GM12878 (cell line): ENCODE measurements around the gene RIPOR3. TPM values are rescaled to one million over a fixed set of nuclear protein-coding genes. Genes with fewer than 3 reads are reported as not detected.

Source experiments
- ATAC-seq: fragments of 200-7000 bp; cut with Tn5 transposase; 3 replicates; pipeline ENCODE4 v1.9.1; 2020; ENCODE audit warnings: mild to moderate bottlenecking, moderate library complexity
- BruUV-seq: library from RNA; stranded (reverse); fragments of 400-500 nt; replicated peaks from 2 replicates; lab custom pipeline; 2021; lab: Mats Ljungman, UMichigan
- CTCF ChIA-PET: fragments of 300-600 bp; sonication (Branson Sonifier 250); formaldehyde crosslinking; extraction: SDS; loops from one replicate; lab custom pipeline; 2021; ENCODE audit warnings: inconsistent platforms; lab: Yijun Ruan, JAX
- POLR2A ChIA-PET: fragments of 350-600 bp; formaldehyde crosslinking; extraction: SDS; loops from one replicate; lab custom pipeline; 2021; ENCODE audit warnings: inconsistent platforms; lab: Charles Lee
- RAD21 ChIA-PET: fragments of 300-600 bp; sonication (Branson Sonifier 250); formaldehyde crosslinking; loops from one replicate; lab custom pipeline; 2023; ENCODE audit warnings: antibody characterized with exemption; ENCODE audit not compliant: unreplicated experiment; lab: Charles Lee
- SMC1A ChIA-PET: fragments of 300-600 bp; sonication (Branson Sonifier 250); formaldehyde crosslinking; loops from one replicate; lab custom pipeline; 2023; ENCODE audit not compliant: unreplicated experiment, uncharacterized antibody; lab: Charles Lee
- DNase-seq: peaks from one replicate; pipeline ENCODE4 v3.0.0-alpha.2; 2011; ENCODE audit warnings: low read depth, low spot score
- FAIRE-seq: peaks from 3 replicates; lab custom pipeline; 2011; peaks lifted over from hg19 to GRCh38; lab: Jason Lieb, UNC
- H2AFZ ChIP-seq: 2 replicates; pipeline ENCODE4 v1.6.0; 2011; ENCODE audit warnings: low read depth, low read length, control low read depth; ENCODE audit not compliant: control insufficient read depth
- H3K27ac ChIP-seq: 2 replicates; pipeline ENCODE4 v1.5.1; 2011; ENCODE audit warnings: control low read depth; ENCODE audit not compliant: control insufficient read depth, insufficient read depth
- H3K27me3 ChIP-seq, 2 experiments: replicated peaks in 1 of 2; 2 replicates each; pipeline versions ENCODE4 v1.6.0 to v1.6.1; 2011; ENCODE audit warnings: low read length in 1 of 2; ENCODE audit not compliant: control insufficient read depth in 2 of 2, insufficient read depth in 2 of 2
- H3K36me3 ChIP-seq, 2 experiments: 2 replicates each; pipeline ENCODE4 v1.5.1; 2011; ENCODE audit warnings: low read length in 1 of 2; ENCODE audit not compliant: control insufficient read depth in 2 of 2, insufficient read depth in 2 of 2
- H3K4me1 ChIP-seq: 2 replicates; pipeline ENCODE4 v1.6.1; 2011; ENCODE audit warnings: mild to moderate bottlenecking, low read length, moderate library complexity, mixed read lengths; ENCODE audit not compliant: control insufficient read depth, insufficient read depth
- H3K4me2 ChIP-seq: 2 replicates; pipeline ENCODE4 v1.6.0; 2011; ENCODE audit warnings: control low read depth; ENCODE audit not compliant: control insufficient read depth, insufficient read depth
- H3K4me3 ChIP-seq: fragments of 200-600 bp; sonication (generic); 2 replicates; pipeline ENCODE4 v1.5.1; 2016
- H3K79me2 ChIP-seq: 2 replicates; pipeline ENCODE4 v1.6.0; 2011; ENCODE audit warnings: low read length; ENCODE audit not compliant: control insufficient read depth, insufficient read depth
- H3K9ac ChIP-seq: 2 replicates; pipeline ENCODE4 v1.8.0; 2011; ENCODE audit warnings: low read length, control low read depth, mixed read lengths; ENCODE audit not compliant: control insufficient read depth, insufficient read depth
- H3K9me3 ChIP-seq: replicated peaks from 3 replicates; pipeline ENCODE4 v1.5.1; 2011; ENCODE audit warnings: mild to moderate bottlenecking, low read length; ENCODE audit not compliant: control insufficient read depth, insufficient read depth
- H4K20me1 ChIP-seq: 2 replicates; pipeline ENCODE4 v1.6.0; 2011; ENCODE audit not compliant: control insufficient read depth, insufficient read depth
- ATF2 ChIP-seq: IDR thresholded peaks from 2 replicates; pipeline ENCODE4 v1.6.1; 2012; ENCODE audit warnings: low read length, inconsistent platforms
- ATF7 ChIP-seq: fragments of 450-650 bp; IDR thresholded peaks from 2 replicates; pipeline ENCODE4 v1.6.1; 2016; ENCODE audit warnings: low read depth, mild to moderate bottlenecking
- CHD4 ChIP-seq: fragments of 200-600 bp; sonication (generic); IDR thresholded peaks from 2 replicates; pipeline ENCODE4 v1.6.1; 2016; ENCODE audit warnings: mild to moderate bottlenecking
- EGR1 ChIP-seq, 2 experiments: IDR thresholded peaks; 1 replicate in 1 of 2; 2 replicates in 1 of 2; pipeline ENCODE4 v1.6.1; 2011 to 2012; ENCODE audit warnings: low read depth in 2 of 2, low read length in 2 of 2, borderline replicate concordance in 1 of 2, mild to moderate bottlenecking in 1 of 2, moderate library complexity in 1 of 2
- EP300 ChIP-seq, 2 experiments: fragments of 150-350 bp in 1 of 2; IDR thresholded peaks; 2 replicates each; pipeline ENCODE4 v1.6.1; 2011 to 2012; ENCODE audit warnings: low read depth in 2 of 2, low read length in 2 of 2, borderline replicate concordance in 1 of 2, improper control_type of control experiment in 1 of 2, inconsistent platforms in 1 of 2; ENCODE audit not compliant: control insufficient read depth in 1 of 2
- ETV6 ChIP-seq, 2 experiments: fragments of 450-650 bp in 1 of 2; IDR thresholded peaks in 1 of 2; conservative IDR thresholded peaks in 1 of 2; 2 replicates each; pipeline ENCODE4 v1.6.1; 2014; ENCODE audit warnings: antibody characterized with exemption in 1 of 2, borderline replicate concordance in 1 of 2, low read depth in 1 of 2, mild to moderate bottlenecking in 1 of 2, moderate library complexity in 1 of 2
- IKZF2 ChIP-seq, 2 experiments: fragments of 450-650 bp; IDR thresholded peaks; 2 replicates each; pipeline ENCODE4 v1.6.1; 2017; ENCODE audit warnings: mild to moderate bottlenecking in 2 of 2, moderate library complexity in 2 of 2
- JUNB ChIP-seq: IDR thresholded peaks from 2 replicates; pipeline ENCODE4 v1.6.1; 2016; ENCODE audit warnings: antibody characterized with exemption, mild to moderate bottlenecking
- NFYB ChIP-seq: IDR thresholded peaks from 2 replicates; pipeline ENCODE4 v1.6.1; 2011; ENCODE audit warnings: low read depth, mild to moderate bottlenecking, low read length, improper control_type of control experiment, moderate library complexity; ENCODE audit not compliant: insufficient read depth
- NR2F1 ChIP-seq: fragments of 450-650 bp; conservative IDR thresholded peaks from 2 replicates; pipeline ENCODE4 v1.6.1; 2017; ENCODE audit warnings: mild to moderate bottlenecking
- NRF1 ChIP-seq: conservative IDR thresholded peaks from 2 replicates; pipeline ENCODE4 v1.6.1; 2011; ENCODE audit warnings: mild to moderate bottlenecking, low read depth, low read length, improper control_type of control experiment
- PAX5 ChIP-seq: IDR thresholded peaks from 2 replicates; pipeline ENCODE4 v1.6.1; 2011; ENCODE audit warnings: low read depth, low read length, borderline replicate concordance
- PKNOX1 ChIP-seq: fragments of 450-650 bp; IDR thresholded peaks from 2 replicates; pipeline ENCODE4 v1.6.1; 2016; ENCODE audit warnings: mild to moderate bottlenecking
- RAD51 ChIP-seq: fragments of 450-650 bp; IDR thresholded peaks from 2 replicates; pipeline ENCODE4 v1.6.1; 2016; ENCODE audit warnings: moderate library complexity, mild to moderate bottlenecking, inconsistent platforms
- RFX5 ChIP-seq: IDR thresholded peaks from 2 replicates; pipeline ENCODE4 v1.6.1; 2011; ENCODE audit warnings: low read depth, low read length, improper control_type of control experiment
- SIX5 ChIP-seq: IDR thresholded peaks from 2 replicates; pipeline ENCODE4 v1.6.1; 2011; ENCODE audit warnings: mild to moderate bottlenecking, low read depth, low read length, moderate library complexity; ENCODE audit not compliant: severe bottlenecking
- SMAD5 ChIP-seq: IDR thresholded peaks from 2 replicates; pipeline ENCODE4 v1.6.1; 2016; ENCODE audit warnings: antibody characterized with exemption, low read depth
- SUPT20H ChIP-seq: IDR thresholded peaks from 2 replicates; pipeline ENCODE4 v1.6.1; 2011; ENCODE audit warnings: low read depth, mild to moderate bottlenecking, low read length, moderate library complexity, borderline replicate concordance; ENCODE audit not compliant: control insufficient read depth
- ZBTB33 ChIP-seq: fragments of 450-650 bp; IDR thresholded peaks from 2 replicates; pipeline ENCODE4 v1.6.1; 2017; ENCODE audit warnings: mild to moderate bottlenecking
- WGBS: methylation state at CpG from one replicate; pipeline ENCODE4 v1.1.6; 2016; ENCODE audit warnings: low lambda C conversion rate; ENCODE audit not compliant: insufficient replicate concordance, insufficient coverage; ENCODE audit errors: missing lambda C conversion rate; 5-methylcytosine and 5-hydroxymethylcytosine counted together
- in situ Hi-C: fragments of 300-500 bp; cut with MboI; formaldehyde crosslinking; loops from 9 replicates; pipeline ENCODE4 v1.14.3; 2018; ENCODE audit warnings: mixed read lengths
- intact Hi-C: fragments of 100-400 bp; cut with micrococcal nuclease; formaldehyde crosslinking; loops from one replicate; pipeline ENCODE4 v1.14.2; 2022; ENCODE audit not compliant: unreplicated experiment
- polyA plus RNA-seq, 11 experiments: library from polyadenylated mRNA; depleted of rRNA in 4 of 11; unstranded in 6 of 11; stranded (reverse) in 5 of 11; fragments of >200 nt; fragmentation: Nextera tagmentation in 4 of 11; fragmentation: Illumina TruSeq in 1 of 11; extraction: Ambion mirVana in 4 of 11; extraction: Trizol in 1 of 11; gene quantifications; 1 replicate in 1 of 11; 2 replicates in 10 of 11; pipeline versions ENCODE4 v1.2.1 to v1.2.3, GENCODE V29; 2011 to 2016; ENCODE audit warnings: inconsistent platforms in 2 of 11, missing spikeins in 2 of 11, low read depth in 1 of 11
- total RNA-seq, 4 experiments: library from RNA; depleted of rRNA in 3 of 4; stranded (reverse); fragments of >200 nt in 3 of 4; fragmentation: Illumina TruSeq in 1 of 4; extraction: Trizol in 1 of 4; gene quantifications; 2 replicates each; pipeline versions ENCODE4 v1.2.1 to v1.2.3, GENCODE V29; 2013 to 2021

The RIPOR3 gene
- total and polyA plus RNA-seq, 10 of the 15 experiments (the other 5 are each of a cell fraction or from before 2014, with no cell fraction given) = 0.04 to 0.55 (median 0.12) TPM; not detected in 6

GRCh38 chr20:50724851-50725723, 33.7 kb upstream of the RIPOR3 start:
- no peak overlapping the region for H3K4me3 ChIP-seq
- FAIRE-seq (no peak), ATAC-seq (peak; percentile 54), DNase-seq (no peak)
- ChIA-PET RAD21 (interaction anchor here (0.6 to 1.1 kb wide), 2 partner anchors 24 to 100 kb away, joined by 4 to 7 read pairs; no protein-coding TSS in a partner anchor), CTCF (interaction anchor here (1.7 kb wide), 1 partner anchor 25 kb away, joined by 6 read pairs; no protein-coding TSS in a partner anchor), SMC1A (interaction anchor here (0.6 kb wide), 1 partner anchor 871 kb away, joined by 3 read pairs; no protein-coding TSS in a partner anchor), POLR2A (no interaction called here)
- H2AFZ ChIP-seq = no peak overlapping the region
- H3K27ac ChIP-seq = no peak overlapping the region
- intact Hi-C loops (no loop called here), in situ Hi-C loops (no loop called here)
- no peaks in the 10 kb centered on the region for H3K9me3 ChIP-seq
- H3K4me1 ChIP-seq = peaks cover 7% of the 10 kb centered on the region
- no TSS peak for BruUV-seq
- H3K36me3 ChIP-seq = no peaks in the 10 kb centered on the region
- no peaks in the 10 kb centered on the region for H4K20me1 ChIP-seq
- no peaks in the 10 kb centered on the region for H3K27me3 ChIP-seq
- 23% methylated on average over 14 of the region's 14 CpGs for WGBS
- H3K79me2 ChIP-seq = no peaks in the 10 kb centered on the region
- no peak overlapping the region for H3K4me2 ChIP-seq
- H3K9ac ChIP-seq = no peak overlapping the region
- TF ChIP-seq RAD51 (no peak), SUPT20H (no peak), SMAD5 (no peak), PAX5 (no peak), EGR1 (IDR thresholded peaks at IDR 0.05; ENCODE audit: borderline replicate concordance in 1 of 2, low read depth in 2 of 2, low read length in 2 of 2) (0 out of 3 replicates have a peak, but pooled peaks of 1 of the 2 experiments have one; percentile 2), IKZF2 (IDR thresholded peaks at IDR 0.05) (peak in 1 of 2 experiments; percentile 22; a peak in 1 of 4 replicates), NR2F1 (no peak), ATF2 (peak; percentile 44; the same call in 1 of the 2 replicates), NRF1 (no peak), SIX5 (no peak), CHD4 (no peak), EP300 (IDR thresholded peaks at IDR 0.05; ENCODE audit: borderline replicate concordance in 1 of 2, control insufficient read depth in 1 of 2, low read depth in 2 of 2, low read length in 2 of 2) (no peak), ATF7 (no peak), ZBTB33 (no peak), RFX5 (no peak), NFYB (no peak), JUNB (peak; percentile 58; the same call in 1 of the 2 replicates), PKNOX1 (no peak), ETV6 (conservative IDR thresholded peaks at IDR 0.05 in 1 of 2, IDR thresholded peaks at IDR 0.05 in 1 of 2; ENCODE audit: borderline replicate concordance in 1 of 2, low read depth in 1 of 2) (peak in 1 of 2 experiments; percentile 97; a peak in 2 of 4 replicates)
